Adrenal gland (tissue), 12 donors: ENCODE results near the gene CFAP57. TPM values are rescaled to one million over a fixed set of nuclear protein-coding genes. Genes with fewer than 3 reads are reported as not detected.

Experiments
- DNase-seq, 7 donors: peaks; one replicate each; pipeline ENCODE4 v3.0.0-alpha.2; 2019 to 2020
- H3K27ac ChIP-seq, 5 donors: fragments of 200-600 bp; sonication (generic) in 4 of 5; 1 replicate in 3 of 5; 2 replicates in 2 of 5; pipeline versions ENCODE4 v1.5.1 to v1.8.0; 2016 to 2020; ENCODE audit warnings: mild to moderate bottlenecking in 1 of 5
- H3K27me3 ChIP-seq: fragments of 200-600 bp; 2 replicates; pipeline ENCODE4 v1.8.0; 2021
- H3K36me3 ChIP-seq, 2 donors: fragments of 200-600 bp; replicated peaks in 1 of 2; 1 replicate in 1 of 2; 2 replicates in 1 of 2; pipeline versions ENCODE4 v1.5.1 to v1.8.0; 2018 to 2022
- H3K4me1 ChIP-seq, 2 donors: fragments of 200-600 bp; replicated peaks in 1 of 2; 1 replicate in 1 of 2; 2 replicates in 1 of 2; pipeline versions ENCODE4 v1.5.1 to v1.8.0; 2018 to 2021
- H3K4me3 ChIP-seq, 4 donors: fragments of 200-600 bp; sonication (generic) in 3 of 4; one replicate each; pipeline ENCODE4 v1.5.1; 2016 to 2018
- H3K9me3 ChIP-seq, 3 donors: fragments of 200-600 bp; sonication (generic) in 1 of 3; replicated peaks in 1 of 3; 1 replicate in 2 of 3; 2 replicates in 1 of 3; pipeline versions ENCODE4 v1.5.1 to v1.8.0; 2016 to 2021
- CTCF ChIP-seq, 6 experiments: fragments of 450-650 bp in 4 of 6; fragments of 200-600 bp in 2 of 6; sonication (generic) in 1 of 6; IDR thresholded peaks; 1 replicate in 5 of 6; 2 replicates in 1 of 6; pipeline versions ENCODE4 v1.5.1 to v1.8.0; 2016 to 2021; ENCODE audit warnings: antibody characterized with exemption in 6 of 6, mild to moderate bottlenecking in 2 of 6, moderate library complexity in 1 of 6
- POLR2A ChIP-seq, 2 donors: fragments of 450-650 bp; IDR thresholded peaks; one replicate each; pipeline ENCODE4 v1.6.1; 2017; ENCODE audit warnings: antibody characterized with exemption in 2 of 2, mild to moderate bottlenecking in 2 of 2, moderate library complexity in 1 of 2
- WGBS, 4 donors: extraction: QIAGEN DNeasy Blood & Tissue Kit in 2 of 4; methylation state at CpG; one replicate each; pipeline versions ENCODE4 v1.1.5 to v1.1.7; 2013 to 2017; 5-methylcytosine and 5-hydroxymethylcytosine counted together
- intact Hi-C, 2 donors: fragments of 100-400 bp; cut with DNase I; formaldehyde crosslinking; loops; one replicate each; pipeline versions ENCODE4 v1.14.1 to v1.15.0; 2022 to 2023
- polyA plus RNA-seq, 3 donors: library from polyadenylated mRNA; stranded (reverse); fragments of 200-250 nt in 2 of 3; fragments of 350-450 nt in 1 of 3; fragmentation: Illumina TruSeq in 1 of 3; extraction: RNeasy Lipid Tissue Mini Kit (QIAGEN cat#74804) in 1 of 3; gene quantifications; one replicate each; pipeline ENCODE4 v1.2.3, GENCODE V29; 2013 to 2014
- total RNA-seq, 9 donors: library from RNA; depleted of rRNA in 4 of 9; stranded (reverse); fragments of >200 nt in 4 of 9; fragments of 120-200 nt in 1 of 9; fragmentation: NEBNext Ultra II Directional in 1 of 9; extraction: Animal tissue kit (Norgen Biotek cat#: 25700) in 1 of 9; gene quantifications; one replicate each; pipeline versions ENCODE4 v1.1.0 to v1.2.4, GENCODE V29; 2013 to 2023
- donor health status: healthy with polysubstance abuse.
- donor health status: Bipolar disorder and iron deficiency.
- donor health status: DM: yes; HTN: yes; CAD: no.
- donor health status: DM: no; HTN: no; CAD: no.
- donor health status: DM: no; HTN: no; CAD: no.
- donor health status: DM: yes; HTN: yes; CAD: no.

Gene CFAP57
- total and polyA plus RNA-seq, 12 donors, result 0.06 to 2.1 (median 0.33) TPM; not detected in 3

- intact Hi-C loops, result no loop called here
- H3K36me3 ChIP-seq, result no peaks in the 10 kb centered on the region
Observed at GRCh38 chr1:43174873-43175272, 2.7 kb downstream of the CFAP57 start.

GRCh38 chr1:43177691-43178090, 5.6 kb downstream of the CFAP57 start:
- intact Hi-C loops, result no loop called here
- Histone ChIP-seq H3K27me3 (peaks cover 3% of the 10 kb centered on the region), H3K4me3 (no peak overlapping the region), H3K9me3 (no peaks in the 10 kb centered on the region), H3K27ac (no peak overlapping the region), H3K4me1 (peaks cover 0 to 3% of the 10 kb centered on the region in 2 donors), H3K36me3 (no peaks in the 10 kb centered on the region)
- DNase-seq, result no peak
- 53 to 59% (median 56%) methylated on average over 4 of the region's 4 CpGs for WGBS, 4 donors
- TF ChIP-seq POLR2A (IDR thresholded peaks at IDR 0.05) (no peak), CTCF (IDR thresholded peaks at IDR 0.05) (no peak)

More at GRCh38 chr1:43174873-43175272, 2.7 kb downstream of the CFAP57 start:
- Histone ChIP-seq H3K27ac (no peak overlapping the region), H3K9me3 (no peaks in the 10 kb centered on the region), H3K27me3 (peaks cover 3% of the 10 kb centered on the region), H3K4me1 (peaks cover 6 to 14% of the 10 kb centered on the region in 2 donors), H3K4me3 (no peak overlapping the region)
- DNase-seq, result no peak
- TF ChIP-seq POLR2A (IDR thresholded peaks at IDR 0.05) (no peak), CTCF (IDR thresholded peaks at IDR 0.05) (no peak)
- WGBS, 4 donors, result 75 to 83% (median 79%) methylated on average over 2 of the region's 2 CpGs

DNA sequence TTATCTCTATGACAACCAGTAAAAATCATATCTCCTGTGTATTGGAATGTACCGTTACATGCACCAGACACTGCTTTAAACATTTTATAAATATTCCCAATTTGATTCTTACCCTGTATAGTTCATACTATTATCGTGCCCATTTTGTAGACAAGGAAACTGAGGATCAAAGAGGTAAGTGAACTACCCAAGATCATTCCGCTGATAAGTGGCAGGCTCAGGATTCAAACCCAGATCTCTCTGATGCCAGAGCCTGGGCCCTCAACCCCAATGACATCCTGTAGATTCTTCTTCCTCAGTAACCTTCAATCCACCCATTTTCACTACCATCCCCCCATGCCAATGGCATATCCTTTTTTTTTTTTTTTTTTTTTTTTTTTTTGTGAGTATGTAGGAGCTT, 12.3 kb downstream of the CFAP57 start:
- Histone ChIP-seq H3K27ac (no peak overlapping the region), H3K4me3 (no peak overlapping the region), H3K27me3 (no peaks in the 10 kb centered on the region), H3K4me1 (no peaks in the 10 kb centered on the region), H3K9me3 (no peaks in the 10 kb centered on the region), H3K36me3 (no peaks in the 10 kb centered on the region)
- TF ChIP-seq POLR2A (IDR thresholded peaks at IDR 0.05), result no peak
- TF ChIP-seq CTCF (IDR thresholded peaks at IDR 0.05), result no peak
- 89 to 93% (median 92%) methylated on average over 3 of the region's 3 CpGs for WGBS, 4 donors
- no peak for DNase-seq
- intact Hi-C loops, result no loop called here

- Histone ChIP-seq H3K36me3 (no peaks in the 10 kb centered on the region), H3K4me3 (no peak overlapping the region), H3K9me3 (no peaks in the 10 kb centered on the region), H3K27me3 (no peaks in the 10 kb centered on the region), H3K4me1 (no peaks in the 10 kb centered on the region), H3K27ac (no peak overlapping the region)
- 83 to 93% (median 88%) methylated on average over 3 of the region's 3 CpGs for WGBS, 4 donors
- TF ChIP-seq CTCF (IDR thresholded peaks at IDR 0.05) (no peak), POLR2A (IDR thresholded peaks at IDR 0.05) (no peak)
- DNase-seq, result no peak
- intact Hi-C loops, result no loop called here
Observed at GRCh38 chr1:43184995-43185394, 12.9 kb downstream of the CFAP57 start.
